22Rv1 (cell line): ENCODE measurements around the gene HECTD1.
"Not testable (repeated sequence)": the region's sequence is repeated elsewhere in the genome, so short reads cannot be mapped to it uniquely, and the experiment has no call there.

ENCODE experiments used
- H3K27ac ChIP-seq: fragments of 450-650 bp; 2 replicates; pipeline ENCODE4 v1.5.1; 2017
- ZFX ChIP-seq: fragments of 450-650 bp; IDR thresholded peaks from 2 replicates; pipeline ENCODE4 v1.6.1; 2017; ENCODE audit warnings: antibody characterized with exemption, borderline replicate concordance
- TF ChIP-seq, protein P1 (sequence below): fragments of 450-650 bp; IDR thresholded peaks from 2 replicates; pipeline ENCODE4 v1.5.1; 2017; ENCODE audit warnings: mild to moderate bottlenecking

Gene HECTD1

DNA sequence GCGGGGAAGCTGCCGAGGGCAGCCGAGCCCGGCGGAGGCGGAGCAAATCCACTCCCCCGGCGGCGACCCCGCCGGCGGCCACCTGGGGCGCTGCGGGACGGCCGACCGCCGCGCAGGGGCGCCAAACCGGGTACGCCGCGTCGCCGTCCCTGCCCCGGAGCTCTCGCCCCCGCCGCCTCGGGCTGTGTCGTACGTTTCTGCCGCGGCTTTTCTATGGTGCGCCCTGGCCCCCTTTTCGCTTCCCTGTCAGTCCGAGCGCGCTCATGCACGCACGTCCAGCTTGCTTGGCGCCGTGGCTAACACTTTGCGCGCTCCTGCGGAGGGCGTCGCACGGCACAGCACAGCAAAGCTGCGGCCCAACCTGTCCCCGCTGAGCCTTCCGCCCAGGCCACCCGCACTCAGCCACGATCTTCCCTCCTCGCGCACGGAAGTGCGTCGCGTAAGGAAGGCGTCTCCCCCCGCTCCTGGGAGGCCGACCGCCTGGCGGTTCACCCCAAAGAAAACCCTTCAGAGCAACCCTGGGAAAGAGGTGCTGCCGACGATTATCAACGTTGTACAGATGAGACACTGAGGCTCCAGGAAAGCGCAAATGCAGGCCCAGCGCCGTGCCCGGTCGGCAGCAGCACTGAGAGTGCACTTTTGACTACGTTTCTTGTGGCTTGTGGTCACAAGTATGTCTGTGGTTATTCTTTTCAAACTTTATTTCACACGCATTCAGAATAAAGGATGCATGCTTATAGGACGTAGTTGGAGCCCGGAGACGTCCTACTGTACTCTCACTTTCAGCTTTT is at the start of gene HECTD1:
Gene HECTD1 (minus strand): TSS at position 39 of the 791 bp plus-strand sequence. CDS start 1,857 bp downstream, outside the sequence.
- no peak for TF ChIP-seq ZFX
- TF ChIP-seq, protein P1, sequence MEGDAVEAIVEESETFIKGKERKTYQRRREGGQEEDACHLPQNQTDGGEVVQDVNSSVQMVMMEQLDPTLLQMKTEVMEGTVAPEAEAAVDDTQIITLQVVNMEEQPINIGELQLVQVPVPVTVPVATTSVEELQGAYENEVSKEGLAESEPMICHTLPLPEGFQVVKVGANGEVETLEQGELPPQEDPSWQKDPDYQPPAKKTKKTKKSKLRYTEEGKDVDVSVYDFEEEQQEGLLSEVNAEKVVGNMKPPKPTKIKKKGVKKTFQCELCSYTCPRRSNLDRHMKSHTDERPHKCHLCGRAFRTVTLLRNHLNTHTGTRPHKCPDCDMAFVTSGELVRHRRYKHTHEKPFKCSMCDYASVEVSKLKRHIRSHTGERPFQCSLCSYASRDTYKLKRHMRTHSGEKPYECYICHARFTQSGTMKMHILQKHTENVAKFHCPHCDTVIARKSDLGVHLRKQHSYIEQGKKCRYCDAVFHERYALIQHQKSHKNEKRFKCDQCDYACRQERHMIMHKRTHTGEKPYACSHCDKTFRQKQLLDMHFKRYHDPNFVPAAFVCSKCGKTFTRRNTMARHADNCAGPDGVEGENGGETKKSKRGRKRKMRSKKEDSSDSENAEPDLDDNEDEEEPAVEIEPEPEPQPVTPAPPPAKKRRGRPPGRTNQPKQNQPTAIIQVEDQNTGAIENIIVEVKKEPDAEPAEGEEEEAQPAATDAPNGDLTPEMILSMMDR = peak; percentile 91

DNA sequence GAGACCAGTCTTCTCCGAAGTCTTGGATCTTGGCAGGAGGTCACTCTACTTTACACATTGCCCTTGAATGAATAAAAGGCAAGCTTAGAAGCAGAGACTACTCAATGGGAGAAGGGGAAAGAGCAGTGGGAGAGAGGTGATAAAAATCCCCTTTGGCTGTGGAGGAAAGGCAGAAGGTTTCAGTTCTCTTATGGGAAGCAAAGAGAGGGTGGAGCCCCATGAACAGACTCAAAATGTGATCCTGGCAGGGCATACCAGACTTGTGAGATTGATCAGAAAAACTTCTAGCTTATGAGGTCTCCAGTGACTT is 49.6 kb upstream of the HECTD1 start:
- TF ChIP-seq ZFX = no peak
- TF ChIP-seq, protein P1 = no peak
- H3K27ac ChIP-seq = no peak overlapping the region

More for the DNA sequence above, at the start of gene HECTD1:
- peak within 1 kb of the TSS; percentile 97 for H3K27ac ChIP-seq

DNA sequence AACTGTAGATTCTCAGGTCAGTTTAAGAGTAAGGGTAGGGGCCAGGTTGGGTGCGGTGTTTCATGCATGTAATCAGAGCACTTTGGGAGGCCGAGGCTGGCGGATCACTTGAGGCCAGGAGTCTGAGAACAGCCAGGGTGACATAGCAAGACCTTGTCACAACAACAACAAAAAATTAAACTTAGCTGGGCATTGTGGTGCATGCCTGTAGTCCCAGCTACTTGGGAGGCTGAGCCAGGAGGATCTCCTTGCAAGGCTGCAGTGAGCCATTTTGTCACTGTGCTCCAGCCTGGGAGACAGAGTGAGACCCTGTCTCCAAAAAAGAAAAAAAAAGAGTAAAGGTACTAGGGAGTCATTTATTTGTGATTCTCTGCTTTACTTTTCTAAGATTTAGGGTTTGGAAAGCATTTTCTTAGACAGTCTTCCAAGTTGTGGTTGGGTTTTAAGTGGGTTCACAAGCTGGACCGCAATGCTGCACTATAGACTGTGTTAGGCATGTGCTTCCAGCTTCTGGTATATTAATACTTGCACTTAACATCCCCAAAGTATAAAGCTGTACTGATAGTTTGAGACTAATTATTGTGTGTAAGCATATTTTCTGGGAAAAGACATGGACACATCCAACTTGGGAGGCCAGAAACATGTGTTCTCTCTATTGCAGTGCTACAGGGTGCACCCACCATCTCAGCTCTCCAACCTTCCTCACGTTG is 49.1 kb upstream of the HECTD1 start:
- no peak for TF ChIP-seq ZFX
- TF ChIP-seq, protein P1 = no peak
- no peak overlapping the region for H3K27ac ChIP-seq

DNA sequence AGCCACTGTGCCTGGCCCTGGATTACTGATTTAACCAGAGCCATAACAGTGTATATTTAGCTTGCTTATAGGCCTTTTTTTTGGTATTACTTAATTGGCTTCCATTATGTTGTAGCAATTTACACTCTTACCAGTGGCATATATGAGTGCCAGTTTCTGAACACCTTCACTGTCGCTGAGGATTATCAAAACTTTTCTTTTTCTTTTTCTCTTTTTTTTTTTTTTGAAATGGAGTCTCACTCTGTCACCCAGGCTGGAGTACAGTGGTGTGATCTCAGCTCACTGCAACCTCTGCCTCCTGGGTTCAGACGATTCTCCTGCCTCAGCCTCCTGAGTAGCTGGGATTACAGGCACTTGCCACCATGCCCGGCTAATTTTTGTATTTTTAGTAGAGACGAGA is 48.3 kb upstream of the HECTD1 start:
- H3K27ac ChIP-seq = not testable (repeated sequence)

DNA sequence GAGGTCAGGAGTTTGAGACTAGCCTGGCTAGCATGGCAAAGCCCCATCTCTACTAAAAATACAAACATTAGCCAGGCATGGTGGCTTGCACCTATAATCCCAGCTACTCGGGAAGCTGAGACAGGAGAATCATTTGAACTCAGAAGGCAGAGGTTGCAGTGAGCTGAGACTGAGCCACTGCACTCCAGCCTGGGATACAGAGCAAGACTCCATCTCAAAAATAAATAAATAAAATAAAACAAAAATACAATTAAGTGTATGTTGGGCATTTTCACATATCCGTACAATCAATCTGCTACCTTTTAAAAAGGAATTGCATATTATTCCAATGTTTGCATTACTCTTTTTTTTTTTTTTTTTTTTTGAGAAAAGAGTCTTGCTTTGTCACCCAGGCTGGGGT is 47.7 kb upstream of the HECTD1 start:
- H3K27ac ChIP-seq = no peak overlapping the region
- TF ChIP-seq ZFX = no peak
- TF ChIP-seq, protein P1 = no peak

DNA sequence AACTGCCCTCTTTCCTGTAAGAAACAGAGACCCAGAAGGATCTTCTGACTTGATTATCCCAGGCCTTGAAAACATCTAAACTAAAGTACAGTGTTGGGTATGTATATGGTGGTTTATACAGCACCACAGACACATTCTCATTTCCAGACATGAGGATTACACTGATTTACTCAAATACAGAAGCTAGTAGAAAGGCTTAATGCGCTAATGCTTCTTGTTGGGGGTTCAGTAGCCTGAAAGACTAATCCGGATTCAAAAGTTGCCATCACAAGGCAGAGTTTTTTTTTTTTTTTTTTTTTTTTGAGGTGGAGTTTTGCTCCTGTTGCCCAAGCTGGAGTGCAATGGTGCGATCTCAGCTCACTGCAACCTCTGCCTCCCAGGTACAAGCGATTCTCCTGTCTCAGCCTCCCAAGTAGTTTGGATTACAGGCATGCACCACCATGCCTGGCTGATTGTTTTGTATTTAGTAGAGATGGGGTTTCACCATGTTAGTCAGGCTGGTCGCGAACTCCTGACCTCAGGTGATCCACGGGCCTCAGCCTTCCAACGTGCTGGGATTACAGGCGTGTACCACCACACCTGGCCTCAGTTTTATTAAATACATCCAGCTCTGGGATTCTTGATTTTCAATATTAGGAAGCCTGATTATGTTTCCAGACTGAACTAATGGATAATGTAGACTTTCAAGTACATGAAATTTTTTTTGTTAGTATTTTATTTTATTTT is 46.3 kb upstream of the HECTD1 start:
- H3K27ac ChIP-seq = no peak overlapping the region
- no peak for TF ChIP-seq ZFX
- TF ChIP-seq, protein P1 = no peak

DNA sequence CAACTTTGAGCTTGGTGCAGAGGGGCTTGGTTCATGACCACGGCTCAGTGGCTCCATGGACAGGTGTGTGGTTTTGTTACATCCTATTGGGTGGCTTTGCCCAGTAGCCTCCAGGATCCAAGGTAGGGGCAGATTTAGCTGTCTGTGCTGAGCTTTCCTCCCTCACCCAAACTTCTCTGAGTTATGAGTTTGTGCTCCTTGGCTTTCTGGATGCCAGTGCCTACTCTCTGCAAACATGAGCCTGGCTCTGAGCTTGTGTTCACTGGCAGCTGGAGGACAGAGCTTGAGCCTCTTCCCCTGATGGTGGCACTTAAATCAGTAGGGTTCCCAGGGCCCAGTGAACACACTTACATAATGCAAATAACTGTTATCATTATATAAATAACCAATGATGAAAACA is 45.3 kb upstream of the HECTD1 start:
- TF ChIP-seq, protein P1 = no peak
- TF ChIP-seq ZFX = no peak
- H3K27ac ChIP-seq = no peak overlapping the region
